HG03520 (cell line): ENCODE measurements around the gene NDUFAF2.
A peak's percentile ranks its signal among the peaks of the same experiment; 100 is the strongest.
"Not testable (repeated sequence)": the region's sequence is repeated elsewhere in the genome, so short reads cannot be mapped to it uniquely, and the experiment has no call there.

Experiments used
- ATAC-seq: cut with Tn5 transposase; IDR thresholded peaks from one replicate; pipeline ENCODE4 v1.9.1; 2021; ENCODE audit warnings: mild to moderate bottlenecking, moderate library complexity; ENCODE audit not compliant: unreplicated experiment

NDUFAF2 gene

GRCh38 chr5:61168951-61169350, 223.9 kb downstream of the NDUFAF2 start:
- no peak for ATAC-seq

- ATAC-seq = no peak
These were observed 226.5 kb downstream of the NDUFAF2 start for GRCh38 chr5:61171479-61171878.

- no peak for ATAC-seq
These were observed 231.6 kb downstream of the NDUFAF2 start for GRCh38 chr5:61176631-61177030.

GRCh38 chr5:61177070-61177469, 232.1 kb downstream of the NDUFAF2 start:
- ATAC-seq = no peak

DNA sequence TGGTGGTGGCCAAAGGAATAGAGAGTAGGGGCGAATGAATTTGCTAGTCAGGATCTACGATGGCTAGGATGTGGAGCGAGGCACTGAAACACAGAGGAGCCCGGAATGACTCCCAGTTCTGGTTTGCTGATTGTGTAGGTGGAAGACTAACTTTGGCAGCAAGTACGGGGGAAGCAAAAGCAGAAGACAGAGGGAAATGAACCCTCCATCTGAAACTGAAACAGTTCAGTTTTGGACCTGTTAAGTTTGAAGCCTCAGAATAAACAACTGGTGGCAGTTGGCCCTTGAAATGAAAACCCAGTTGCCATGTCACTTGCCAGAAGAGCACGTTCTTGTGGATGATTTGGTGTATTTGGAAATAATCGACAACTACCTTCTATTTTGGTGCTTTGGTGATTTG, 232.7 kb downstream of the NDUFAF2 start:
- peak; percentile 86 for ATAC-seq

- no peak for ATAC-seq
These were observed 233.7 kb downstream of the NDUFAF2 start for GRCh38 chr5:61178702-61179101.

- ATAC-seq = no peak
These were observed 235.9 kb downstream of the NDUFAF2 start for GRCh38 chr5:61180886-61181285.

DNA sequence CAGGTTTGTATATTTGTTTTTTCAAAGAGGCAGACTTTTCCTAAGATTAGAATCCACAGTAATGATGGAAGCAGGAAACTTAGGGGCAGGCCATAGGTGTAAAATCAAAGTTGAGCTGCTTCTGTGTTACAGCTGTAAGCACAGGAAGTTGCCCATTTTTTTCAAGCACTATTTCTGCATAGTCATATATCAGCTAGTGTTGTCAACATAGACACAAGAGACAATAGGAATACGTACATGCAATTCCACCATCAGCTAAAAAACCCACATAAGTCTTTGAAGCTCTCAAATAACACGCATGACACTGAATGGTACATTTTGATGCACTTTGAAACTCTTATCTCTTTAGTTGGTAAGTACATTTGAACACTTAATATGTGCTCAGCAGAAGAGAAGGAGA, 237.4 kb downstream of the NDUFAF2 start:
- ATAC-seq = no peak

GRCh38 chr5:61183538-61183937, 238.5 kb downstream of the NDUFAF2 start:
- no peak for ATAC-seq

GRCh38 chr5:61184708-61185107, 239.7 kb downstream of the NDUFAF2 start:
- no peak for ATAC-seq

GRCh38 chr5:61186634-61187033, 241.6 kb downstream of the NDUFAF2 start:
- no peak for ATAC-seq

GRCh38 chr5:61187352-61187751, 242.3 kb downstream of the NDUFAF2 start:
- ATAC-seq = not testable (repeated sequence)

- ATAC-seq = not testable (repeated sequence)
These were observed 242.8 kb downstream of the NDUFAF2 start for GRCh38 chr5:61187826-61188225.

DNA sequence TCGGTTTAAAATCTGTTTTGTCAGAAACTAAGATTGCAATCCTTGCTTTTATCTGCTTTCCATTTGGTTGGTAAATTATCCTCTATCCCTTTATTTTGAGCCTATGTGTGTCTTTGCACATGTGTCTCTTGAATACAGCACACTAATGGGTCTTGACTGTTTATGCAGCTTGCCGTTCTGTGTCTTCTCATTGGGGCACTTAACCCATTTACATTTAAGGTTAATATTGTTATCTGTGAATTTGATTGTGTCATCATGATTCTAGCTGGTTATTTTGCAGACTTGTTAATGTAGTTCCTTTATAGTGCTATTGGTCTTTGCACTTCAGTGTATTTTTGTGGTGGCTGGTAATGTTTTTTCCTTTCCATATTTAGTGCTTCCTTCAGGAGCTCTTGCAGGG, 253.6 kb downstream of the NDUFAF2 start:
- ATAC-seq = no peak

GRCh38 chr5:61200582-61201155, 255.7 kb downstream of the NDUFAF2 start:
- peak; percentile 43 for ATAC-seq

DNA sequence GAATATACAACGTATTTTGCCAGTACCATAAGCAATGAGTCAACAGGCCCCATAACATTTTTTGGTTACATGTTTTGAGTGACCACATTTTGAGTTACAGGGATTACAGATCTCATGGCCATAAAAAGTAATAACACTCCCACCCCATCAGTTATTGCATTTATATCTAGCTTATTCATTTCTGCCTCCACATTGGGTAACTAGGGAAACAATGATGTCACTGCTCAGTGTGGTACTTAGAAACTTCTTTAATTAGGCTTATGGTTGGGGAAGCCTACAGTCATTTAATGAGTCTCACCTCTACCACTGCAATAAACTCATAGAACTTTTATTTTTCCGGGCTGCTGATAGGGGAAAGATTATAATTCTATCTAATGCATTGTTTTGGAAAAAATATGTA, 257.2 kb downstream of the NDUFAF2 start:
- no peak for ATAC-seq
